Activated CD8-positive, alpha-beta T cell treated with anti-CD3 and anti-CD28 coated beads for 36 hours (primary cell): Measurements from ENCODE around the gene CLCN3. TPM values are rescaled to one million over a fixed set of nuclear protein-coding genes. Genes with fewer than 3 reads are reported as not detected.

Experiments
- ATAC-seq: fragments of 200-7000 bp; cut with Tn5 transposase; one replicate; pipeline ENCODE4 v1.10.0; 2021; ENCODE audit warnings: mild to moderate bottlenecking, moderate library complexity
- CTCF ChIA-PET: fragments of 350-600 bp; sonication (Branson Sonifier 250); formaldehyde crosslinking; loops from one replicate; lab custom pipeline; 2021; ENCODE audit warnings: antibody characterized with exemption; lab: Charles Lee
- POLR2A ChIA-PET: fragments of 350-600 bp; sonication (Branson Sonifier 250); formaldehyde crosslinking; loops from one replicate; lab custom pipeline; 2021; ENCODE audit warnings: antibody characterized with exemption; lab: Charles Lee
- DNase-seq: peaks from one replicate; pipeline ENCODE4 v3.0.0-alpha.2; 2020
- H3K27ac Mint-ChIP-seq: one replicate; pipeline ENCODE4 v1.8.0; 2021; ENCODE audit warnings: mild to moderate bottlenecking, mixed read lengths
- H3K27me3 Mint-ChIP-seq: one replicate; pipeline ENCODE4 v1.8.0; 2021; ENCODE audit warnings: mixed read lengths
- H3K36me3 Mint-ChIP-seq: one replicate; pipeline ENCODE4 v1.8.0; 2021; ENCODE audit warnings: low read depth, mixed read lengths
- H3K4me1 Mint-ChIP-seq: one replicate; pipeline ENCODE4 v1.8.0; 2021; ENCODE audit warnings: low read depth, mixed read lengths
- H3K4me3 Mint-ChIP-seq: one replicate; pipeline ENCODE4 v1.8.0; 2021; ENCODE audit warnings: mild to moderate bottlenecking, moderate library complexity, mixed read lengths
- H3K9me3 Mint-ChIP-seq: one replicate; pipeline ENCODE4 v1.8.0; 2021; ENCODE audit warnings: mixed read lengths
- CTCF ChIP-seq: fragments of 200-600 bp; IDR thresholded peaks from one replicate; pipeline ENCODE4 v1.8.0; 2022; ENCODE audit warnings: antibody characterized with exemption, mild to moderate bottlenecking
- intact Hi-C: fragments of 100-400 bp; cut with micrococcal nuclease; formaldehyde crosslinking; loops from one replicate; pipeline ENCODE4 v1.10.0; 2022
- total RNA-seq, 2 experiments: library from RNA; stranded (reverse); gene quantifications; one replicate each; pipeline ENCODE4 v1.2.3, GENCODE V29; 2021

The CLCN3 gene
- total RNA-seq, 2 experiments from 2014 or later: 18.5 to 21.6 TPM

- CTCF ChIA-PET: interaction anchor here (0.6 to 3.2 kb wide), 18 partner anchors 9 to 436 kb away, joined by 3 to 29 read pairs (median 4); partner anchors contain the start of gene CLCN3
- no peak for TF ChIP-seq CTCF
- intact Hi-C loops: loop anchor here (2.0 to 10.0 kb wide), 2 partner anchors 49 to 413 kb away; partner anchors contain the start of gene MFAP3L
- no peaks in the 10 kb centered on the region for H3K9me3 Mint-ChIP-seq
- H3K27me3 Mint-ChIP-seq: no peaks in the 10 kb centered on the region
- DNase-seq: peak; percentile 91
- H3K27ac Mint-ChIP-seq: peak within 1 kb of the TSS; percentile 97
- H3K4me3 Mint-ChIP-seq: peak within 1 kb of the TSS; percentile 85
- peak; percentile 86 for ATAC-seq
- POLR2A ChIA-PET: interaction anchor here (0.7 to 2.9 kb wide), 8 partner anchors 8 to 415 kb away, joined by 3 to 12 read pairs (median 3); partner anchors contain the start of gene CLCN3
- H3K4me1 Mint-ChIP-seq: peaks cover 46% of the 10 kb centered on the region
- H3K36me3 Mint-ChIP-seq: peaks cover 3% of the 10 kb centered on the region
Measured at GRCh38 chr4:169611991-169612870, 8.1 kb upstream of the CLCN3 start, which contains the start of gene NEK1. TSS of gene NEK1 (minus strand) at chr4:169612583. CDS start at chr4:169602630, 9,953 bp downstream.

GRCh38 chr4:169612871-169613859, 7.2 kb upstream of the CLCN3 start:
- Mint-ChIP-seq H3K9me3 (no peaks in the 10 kb centered on the region), H3K36me3 (peaks cover 1% of the 10 kb centered on the region), H3K4me3 (peak overlapping the region; percentile 85), H3K27me3 (no peaks in the 10 kb centered on the region), H3K4me1 (peaks cover 50% of the 10 kb centered on the region), H3K27ac (peak overlapping the region; percentile 97)
- intact Hi-C loops: loop anchor here (2.0 to 10.0 kb wide), 2 partner anchors 48 to 412 kb away; partner anchors contain the start of gene MFAP3L
- DNase-seq: peak; percentile 83
- ATAC-seq: peak; percentile 26
- ChIA-PET CTCF (interaction anchor here (0.6 to 3.2 kb wide), 32 partner anchors 8 to 435 kb away, joined by 3 to 29 read pairs (median 4); partner anchors contain the start of gene CLCN3), POLR2A (interaction anchor here (0.7 to 1.4 kb wide), 7 partner anchors 9 to 153 kb away, joined by 3 to 4 read pairs (median 3); no protein-coding TSS in a partner anchor)
- peak; percentile 80 for TF ChIP-seq CTCF

- ATAC-seq (peak; percentile 13), DNase-seq (peak; percentile 48)
- TF ChIP-seq CTCF: no peak
- no peaks in the 10 kb centered on the region for H3K36me3 Mint-ChIP-seq
- H3K27me3 Mint-ChIP-seq: no peaks in the 10 kb centered on the region
- H3K27ac Mint-ChIP-seq: peak overlapping the region; percentile 64
- H3K4me1 Mint-ChIP-seq: peaks cover 54% of the 10 kb centered on the region
- intact Hi-C loops: loop anchor here (5.0 to 10.0 kb wide), 2 partner anchors 142 to 409 kb away; partner anchors contain the start of genes HPF1 and MFAP3L
- H3K9me3 Mint-ChIP-seq: no peaks in the 10 kb centered on the region
- ChIA-PET POLR2A (interaction anchor here (1.1 kb wide), 1 partner anchor 151 kb away, joined by 3 read pairs; no protein-coding TSS in a partner anchor), CTCF (no interaction called here)
- H3K4me3 Mint-ChIP-seq: no peak overlapping the region
Measured at GRCh38 chr4:169615467-169616106, 4.8 kb upstream of the CLCN3 start.

- Mint-ChIP-seq H3K9me3 (no peaks in the 10 kb centered on the region), H3K36me3 (no peaks in the 10 kb centered on the region), H3K27me3 (no peaks in the 10 kb centered on the region), H3K4me3 (no peak overlapping the region), H3K27ac (peak overlapping the region; percentile 47), H3K4me1 (peaks cover 46% of the 10 kb centered on the region)
- no peak for ATAC-seq
- ChIA-PET CTCF (no interaction called here), POLR2A (interaction anchor here (0.6 to 1.1 kb wide), 2 partner anchors 43 to 149 kb away, joined by 3 read pairs; no protein-coding TSS in a partner anchor)
- intact Hi-C loops: loop anchor here (5.0 to 10.0 kb wide), 2 partner anchors 140 to 408 kb away; partner anchors contain the start of genes HPF1 and MFAP3L
- TF ChIP-seq CTCF: no peak
- no peak for DNase-seq
Measured at GRCh38 chr4:169616846-169617245, 3.5 kb upstream of the CLCN3 start.
